HFFc6 (cell line): ENCODE data around the gene SYNGAP1. TPM values are rescaled to one million over a fixed set of nuclear protein-coding genes. Genes with fewer than 3 reads are reported as not detected.
A peak's percentile ranks its signal among the peaks of the same experiment; 100 is the strongest.

Source experiments
- DNase-seq: peaks from one replicate; pipeline ENCODE4 v3.0.0-alpha.2; 2018
- H3K27ac Mint-ChIP-seq: 2 replicates; pipeline ENCODE4 v1.8.0; 2020; ENCODE audit warnings: mild to moderate bottlenecking, mixed read lengths
- H3K27me3 Mint-ChIP-seq: 2 replicates; pipeline ENCODE4 v1.8.0; 2021; ENCODE audit warnings: mild to moderate bottlenecking, moderate library complexity, mixed read lengths; ENCODE audit not compliant: insufficient read depth
- H3K36me3 Mint-ChIP-seq: 2 replicates; pipeline ENCODE4 v1.8.0; 2021; ENCODE audit warnings: low read depth, mixed read lengths
- H3K4me1 Mint-ChIP-seq: 2 replicates; pipeline ENCODE4 v1.8.0; 2020; ENCODE audit warnings: low read depth, mixed read lengths
- H3K4me3 Mint-ChIP-seq: 2 replicates; pipeline ENCODE4 v1.8.0; 2020; ENCODE audit warnings: mild to moderate bottlenecking, moderate library complexity, mixed read lengths
- H3K9me3 Mint-ChIP-seq: 2 replicates; pipeline ENCODE4 v1.8.0; 2020; ENCODE audit warnings: mild to moderate bottlenecking, mixed read lengths
- total RNA-seq, 6 experiments: library from RNA; stranded (reverse); fragmentation: NEBNext Ultra II Directional; extraction: Animal tissue kit (Norgen Biotek cat#: 25700); gene quantifications; 2 replicates in 1 of 6; 3 replicates in 5 of 6; pipeline ENCODE4 v1.2.3, GENCODE V29; 2021
- TF ChIP-seq, protein P1 (sequence below): fragments of 200-600 bp; sonication (generic); IDR thresholded peaks from 2 replicates; pipeline ENCODE4 v1.5.0; 2021; ENCODE audit warnings: antibody characterized with exemption, mild to moderate bottlenecking

SYNGAP1 gene
- total RNA-seq, 6 experiments from 2014 or later: 10.5 to 15.0 (median 13.3) TPM

DNA sequence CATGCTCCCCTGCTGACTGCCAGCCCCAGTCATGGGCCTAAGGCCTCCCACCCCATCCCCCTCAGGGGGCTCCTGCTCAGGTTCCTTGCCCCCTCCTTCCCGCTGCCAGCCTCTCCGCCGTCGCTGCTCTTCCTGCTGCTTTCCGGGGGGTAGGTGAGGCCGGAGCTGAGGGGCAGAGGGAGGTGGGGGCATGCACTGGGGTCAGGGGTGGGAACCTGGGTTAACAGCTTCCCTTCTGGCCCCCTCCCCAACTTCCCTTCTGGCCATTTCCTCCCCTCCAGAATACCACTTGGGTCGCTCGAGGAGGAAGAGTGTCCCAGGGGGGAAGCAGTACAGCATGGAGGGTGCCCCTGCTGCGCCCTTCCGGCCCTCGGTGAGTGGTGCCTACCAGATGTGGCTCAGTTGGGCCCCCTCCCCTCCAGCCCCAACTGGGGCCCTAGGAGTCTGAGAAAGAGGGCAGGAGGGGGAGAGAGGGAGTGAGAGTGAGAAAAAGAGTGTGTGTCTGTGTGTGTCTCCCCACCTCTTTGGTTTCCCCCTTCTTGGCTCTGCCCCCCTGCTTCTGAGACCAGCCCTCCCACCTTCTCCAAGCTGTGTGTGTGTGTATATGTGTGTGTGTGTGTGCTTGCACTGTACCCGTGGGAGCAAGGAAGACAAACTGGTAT, 12.1 kb downstream of the SYNGAP1 start:
- peaks cover 3% of the 10 kb centered on the region; the same call in 1 of the 2 replicates for H3K27me3 Mint-ChIP-seq
- H3K9me3 Mint-ChIP-seq: no peaks in the 10 kb centered on the region
- H3K4me1 Mint-ChIP-seq: peaks cover 61% of the 10 kb centered on the region
- H3K4me3 Mint-ChIP-seq: no peak overlapping the region
- H3K27ac Mint-ChIP-seq: peak overlapping the region; percentile 72
- TF ChIP-seq, protein P1, sequence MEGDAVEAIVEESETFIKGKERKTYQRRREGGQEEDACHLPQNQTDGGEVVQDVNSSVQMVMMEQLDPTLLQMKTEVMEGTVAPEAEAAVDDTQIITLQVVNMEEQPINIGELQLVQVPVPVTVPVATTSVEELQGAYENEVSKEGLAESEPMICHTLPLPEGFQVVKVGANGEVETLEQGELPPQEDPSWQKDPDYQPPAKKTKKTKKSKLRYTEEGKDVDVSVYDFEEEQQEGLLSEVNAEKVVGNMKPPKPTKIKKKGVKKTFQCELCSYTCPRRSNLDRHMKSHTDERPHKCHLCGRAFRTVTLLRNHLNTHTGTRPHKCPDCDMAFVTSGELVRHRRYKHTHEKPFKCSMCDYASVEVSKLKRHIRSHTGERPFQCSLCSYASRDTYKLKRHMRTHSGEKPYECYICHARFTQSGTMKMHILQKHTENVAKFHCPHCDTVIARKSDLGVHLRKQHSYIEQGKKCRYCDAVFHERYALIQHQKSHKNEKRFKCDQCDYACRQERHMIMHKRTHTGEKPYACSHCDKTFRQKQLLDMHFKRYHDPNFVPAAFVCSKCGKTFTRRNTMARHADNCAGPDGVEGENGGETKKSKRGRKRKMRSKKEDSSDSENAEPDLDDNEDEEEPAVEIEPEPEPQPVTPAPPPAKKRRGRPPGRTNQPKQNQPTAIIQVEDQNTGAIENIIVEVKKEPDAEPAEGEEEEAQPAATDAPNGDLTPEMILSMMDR: no peak
- no peak for DNase-seq
- peaks cover 18% of the 10 kb centered on the region; the same call in 1 of the 2 replicates for H3K36me3 Mint-ChIP-seq

DNA sequence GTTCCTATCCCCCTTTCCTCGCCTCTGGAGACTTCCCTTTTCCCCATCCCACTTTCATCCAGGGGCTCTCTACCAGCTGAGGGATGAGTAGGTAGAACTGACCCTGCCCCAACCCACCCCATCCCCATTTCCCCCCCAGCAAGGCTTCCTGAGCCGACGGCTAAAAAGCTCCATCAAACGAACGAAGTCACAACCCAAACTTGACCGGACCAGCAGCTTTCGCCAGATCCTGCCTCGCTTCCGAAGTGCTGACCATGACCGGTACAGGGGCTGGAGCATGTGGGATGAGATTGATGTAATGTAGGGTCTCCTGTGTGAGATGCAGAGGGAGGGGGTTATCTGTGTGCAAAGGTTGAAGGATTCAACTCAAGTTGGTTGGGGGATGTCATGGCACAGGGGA, 12.7 kb downstream of the SYNGAP1 start:
- no peak overlapping the region for H3K4me3 Mint-ChIP-seq
- TF ChIP-seq, protein P1: no peak
- peaks cover 55% of the 10 kb centered on the region for H3K4me1 Mint-ChIP-seq
- no peaks in the 10 kb centered on the region for H3K9me3 Mint-ChIP-seq
- DNase-seq: no peak
- H3K36me3 Mint-ChIP-seq: peaks cover 23% of the 10 kb centered on the region; the same call in 1 of the 2 replicates
- H3K27ac Mint-ChIP-seq: peak overlapping the region; percentile 72
- H3K27me3 Mint-ChIP-seq: peaks cover 3% of the 10 kb centered on the region; the same call in 1 of the 2 replicates

DNA sequence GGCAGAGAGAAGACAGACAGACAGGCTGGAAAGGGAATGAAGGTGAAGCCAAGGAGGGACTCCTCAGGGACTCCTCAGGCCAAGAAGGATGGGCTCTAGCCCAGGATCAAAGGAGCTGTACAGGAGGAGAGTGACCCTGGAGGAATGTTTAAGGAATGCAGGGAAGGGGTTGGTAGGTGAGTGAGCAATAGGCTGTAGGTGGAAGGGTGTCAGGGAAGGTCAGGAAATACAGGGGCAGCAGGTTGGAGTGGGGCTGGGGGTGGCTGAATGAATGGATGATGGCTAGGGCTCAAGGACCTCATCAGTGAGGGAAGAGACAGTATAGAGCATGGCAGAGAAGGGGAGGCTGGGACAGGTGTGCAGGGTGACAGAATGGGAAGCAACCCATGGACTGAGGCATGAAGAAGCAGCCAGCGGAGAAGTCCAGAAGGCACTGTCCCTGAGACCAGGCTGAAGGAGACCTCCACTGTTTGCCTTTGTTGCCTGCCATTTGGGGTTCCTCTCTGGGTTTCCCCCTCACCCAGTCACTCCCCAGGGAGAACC, 13.2 kb downstream of the SYNGAP1 start:
- TF ChIP-seq, protein P1: no peak
- H3K9me3 Mint-ChIP-seq: no peaks in the 10 kb centered on the region
- peaks cover 54% of the 10 kb centered on the region for H3K4me1 Mint-ChIP-seq
- DNase-seq: no peak
- peaks cover 26% of the 10 kb centered on the region; the same call in 1 of the 2 replicates for H3K36me3 Mint-ChIP-seq
- peak overlapping the region; percentile 27 for H3K27ac Mint-ChIP-seq
- H3K27me3 Mint-ChIP-seq: peaks cover 3% of the 10 kb centered on the region; the same call in 1 of the 2 replicates
- H3K4me3 Mint-ChIP-seq: no peak overlapping the region

DNA sequence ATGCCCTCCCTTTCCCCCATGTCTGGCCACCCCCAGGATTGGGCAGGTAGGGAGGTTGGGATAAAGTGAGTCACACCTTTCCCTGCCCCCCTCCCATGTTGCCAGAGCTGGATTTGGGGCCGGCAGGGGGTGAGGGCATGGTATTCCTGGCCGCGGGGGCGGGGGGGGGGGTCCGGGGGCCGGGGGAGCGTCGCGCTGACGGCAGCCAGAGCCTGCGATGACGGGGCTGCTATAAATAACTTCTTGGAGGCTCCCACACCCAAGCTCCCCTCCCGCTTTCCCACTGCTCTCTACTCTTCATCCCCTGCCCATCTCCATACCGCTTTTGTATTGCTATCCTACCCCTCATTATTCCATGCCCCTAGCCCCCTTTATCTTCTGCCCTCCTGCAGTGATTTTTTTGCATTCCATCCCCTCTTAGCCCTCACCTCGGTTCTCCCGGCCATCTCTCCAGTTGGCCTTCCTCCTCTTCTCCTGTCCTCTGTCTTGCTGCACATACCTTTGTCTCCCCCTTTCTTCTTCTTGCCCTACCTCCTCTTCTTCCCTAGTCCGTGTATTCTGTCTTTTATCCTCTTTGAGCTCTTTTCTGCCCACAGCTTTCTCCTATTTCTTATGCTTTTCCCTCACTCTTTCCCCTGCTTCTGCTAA, 13.8 kb downstream of the SYNGAP1 start:
- H3K27me3 Mint-ChIP-seq: no peaks in the 10 kb centered on the region; the same call in 1 of the 2 replicates
- H3K4me1 Mint-ChIP-seq: peaks cover 49% of the 10 kb centered on the region
- DNase-seq: no peak
- peaks cover 32% of the 10 kb centered on the region; the same call in 1 of the 2 replicates for H3K36me3 Mint-ChIP-seq
- peak overlapping the region; percentile 59 for H3K27ac Mint-ChIP-seq
- no peak overlapping the region for H3K4me3 Mint-ChIP-seq
- TF ChIP-seq, protein P1: no peak
- H3K9me3 Mint-ChIP-seq: no peaks in the 10 kb centered on the region

DNA sequence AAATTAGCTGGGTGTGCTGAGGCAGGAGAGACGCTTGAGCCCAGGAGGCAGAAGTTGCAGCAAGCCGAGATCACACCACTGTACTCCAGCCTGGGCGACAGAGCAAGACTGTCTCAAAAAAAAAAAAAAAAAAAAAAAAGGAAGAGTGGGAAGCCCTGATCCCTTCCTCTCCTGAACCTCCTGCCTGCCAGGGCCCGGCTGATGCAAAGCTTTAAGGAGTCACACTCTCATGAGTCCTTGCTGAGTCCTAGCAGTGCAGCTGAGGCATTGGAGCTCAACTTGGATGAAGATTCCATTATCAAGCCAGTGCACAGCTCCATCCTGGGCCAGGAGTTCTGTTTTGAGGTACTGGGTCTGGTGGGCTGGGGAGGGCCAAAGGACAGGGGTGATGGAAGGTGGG, 15.1 kb downstream of the SYNGAP1 start:
- Mint-ChIP-seq H3K27ac (no peak overlapping the region), H3K4me1 (peaks cover 48% of the 10 kb centered on the region), H3K36me3 (peaks cover 39% of the 10 kb centered on the region; the same call in 1 of the 2 replicates), H3K27me3 (no peaks in the 10 kb centered on the region; the same call in 1 of the 2 replicates), H3K4me3 (no peak overlapping the region), H3K9me3 (no peaks in the 10 kb centered on the region)
- DNase-seq: no peak
- TF ChIP-seq, protein P1: no peak
